ENCODE results near the gene RGL1.

DNA sequence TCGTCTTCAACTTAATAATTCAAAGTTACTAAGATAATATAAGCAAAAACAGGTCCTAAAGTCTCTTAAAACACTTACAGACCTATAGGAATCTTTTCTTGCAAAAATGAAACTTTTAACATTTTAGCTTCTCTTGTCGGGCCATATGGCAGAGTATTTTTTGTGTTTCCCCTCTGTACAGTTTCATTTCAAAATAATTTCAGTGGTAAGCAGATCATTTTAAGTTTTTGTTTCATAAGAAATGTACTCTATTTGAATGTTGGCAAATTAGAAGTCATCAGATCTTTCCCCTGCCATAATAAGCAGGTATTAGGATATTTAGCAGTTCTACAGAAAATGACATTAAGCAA is 37.9 kb downstream of the RGL1 start:
- TF ChIP-seq, protein P1, sequence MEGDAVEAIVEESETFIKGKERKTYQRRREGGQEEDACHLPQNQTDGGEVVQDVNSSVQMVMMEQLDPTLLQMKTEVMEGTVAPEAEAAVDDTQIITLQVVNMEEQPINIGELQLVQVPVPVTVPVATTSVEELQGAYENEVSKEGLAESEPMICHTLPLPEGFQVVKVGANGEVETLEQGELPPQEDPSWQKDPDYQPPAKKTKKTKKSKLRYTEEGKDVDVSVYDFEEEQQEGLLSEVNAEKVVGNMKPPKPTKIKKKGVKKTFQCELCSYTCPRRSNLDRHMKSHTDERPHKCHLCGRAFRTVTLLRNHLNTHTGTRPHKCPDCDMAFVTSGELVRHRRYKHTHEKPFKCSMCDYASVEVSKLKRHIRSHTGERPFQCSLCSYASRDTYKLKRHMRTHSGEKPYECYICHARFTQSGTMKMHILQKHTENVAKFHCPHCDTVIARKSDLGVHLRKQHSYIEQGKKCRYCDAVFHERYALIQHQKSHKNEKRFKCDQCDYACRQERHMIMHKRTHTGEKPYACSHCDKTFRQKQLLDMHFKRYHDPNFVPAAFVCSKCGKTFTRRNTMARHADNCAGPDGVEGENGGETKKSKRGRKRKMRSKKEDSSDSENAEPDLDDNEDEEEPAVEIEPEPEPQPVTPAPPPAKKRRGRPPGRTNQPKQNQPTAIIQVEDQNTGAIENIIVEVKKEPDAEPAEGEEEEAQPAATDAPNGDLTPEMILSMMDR (IDR thresholded peaks at IDR 0.05; ENCODE audit: low read depth, low read length, poor library complexity, severe bottlenecking): no peak
- TF ChIP-seq EZH2phosphoT487 (IDR thresholded peaks at IDR 0.05; ENCODE audit: borderline replicate concordance, low read length): no peak

Data from DOHH2 (cell line).